ENCODE results near the gene COQ8B.

- peak; percentile 44 for TF ChIP-seq CTCF (IDR thresholded peaks at IDR 0.05; ENCODE audit: low read depth, low read length, poor library complexity, severe bottlenecking)
- no peak for TF ChIP-seq EZH2phosphoT487 (IDR thresholded peaks at IDR 0.05; ENCODE audit: borderline replicate concordance, low read length)
Observed at GRCh38 chr19:40702337-40703012, 14.2 kb downstream of the COQ8B start.

Data from DOHH2 (cell line).